Skin epidermis (tissue), 12 donors: ENCODE measurements around the gene FOXD2.

Experiments used
- H3K27ac ChIP-seq, 21 experiments: fragments of 200-600 bp; sonication (generic) in 11 of 21; one replicate each; pipeline ENCODE4 v1.5.0; 2020; ENCODE audit warnings: mild to moderate bottlenecking in 3 of 21, inconsistent platforms in 2 of 21, moderate library complexity in 2 of 21
- H3K4me3 ChIP-seq, 7 experiments: fragments of 200-600 bp; sonication (generic) in 2 of 7; one replicate each; pipeline ENCODE4 v1.5.0; 2020; ENCODE audit warnings: inconsistent platforms in 2 of 7, mild to moderate bottlenecking in 2 of 7, moderate library complexity in 1 of 7

FOXD2 gene

GRCh38 chr1:47437447-47438164 is at the start of gene FOXD2:
FOXD2 (plus strand) TSS chr1:47438044; CDS start chr1:47438136, 92 bp downstream.
- Histone ChIP-seq H3K27ac (peak within 1 kb of the TSS; percentile 22 to 90 (median 75)), H3K4me3 (peak within 1 kb of the TSS; percentile 47 to 71 (median 59))

DNA sequence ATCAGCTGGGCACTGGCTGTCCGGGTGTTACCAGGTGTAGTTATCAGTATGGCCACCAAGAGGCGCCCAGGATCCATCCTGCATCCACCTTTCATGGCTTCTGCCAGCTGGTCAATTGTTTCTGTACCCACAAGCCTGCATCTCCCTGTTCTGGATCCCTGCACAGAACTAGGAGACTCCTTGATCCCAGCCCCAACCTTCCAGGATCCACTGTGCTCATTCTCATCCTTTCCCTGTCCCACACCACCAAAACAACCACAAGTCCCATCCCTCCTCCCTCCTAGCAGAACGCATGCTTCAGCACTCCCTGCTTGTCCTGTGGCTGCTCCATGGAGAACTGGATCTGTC is 49.0 kb upstream of the FOXD2 start:
- no peak overlapping the region for H3K27ac ChIP-seq
- H3K4me3 ChIP-seq = no peak overlapping the region

GRCh38 chr1:47389731-47390130 is 48.1 kb upstream of the FOXD2 start:
- no peak overlapping the region for H3K27ac ChIP-seq
- no peak overlapping the region for H3K4me3 ChIP-seq

- H3K4me3 ChIP-seq = no peak overlapping the region
- H3K27ac ChIP-seq = no peak overlapping the region
These were observed 47.0 kb upstream of the FOXD2 start for GRCh38 chr1:47390843-47391242.

GRCh38 chr1:47393141-47393540 is 44.7 kb upstream of the FOXD2 start:
- H3K4me3 ChIP-seq = no peak overlapping the region
- no peak overlapping the region for H3K27ac ChIP-seq

DNA sequence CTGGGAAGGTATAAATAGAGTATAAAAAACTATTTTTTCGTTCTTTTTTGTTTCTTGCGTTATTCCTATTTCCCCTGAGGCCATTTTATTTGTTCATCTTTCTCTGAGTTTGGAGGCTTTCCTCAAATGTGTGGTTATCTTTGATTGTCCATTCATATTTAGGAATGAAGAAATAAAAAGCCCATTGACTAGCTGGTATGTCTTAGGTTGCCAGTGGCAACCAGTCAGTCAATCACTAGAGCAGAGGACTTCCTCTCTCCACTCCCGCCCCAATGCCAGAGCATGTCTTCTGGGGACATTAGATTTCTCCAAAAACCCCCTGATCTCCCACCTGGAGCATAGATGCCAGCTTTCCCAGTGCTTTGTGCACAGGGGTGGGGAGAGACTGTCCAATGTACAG is 42.4 kb upstream of the FOXD2 start:
- Histone ChIP-seq H3K27ac (no peak overlapping the region), H3K4me3 (no peak overlapping the region)

GRCh38 chr1:47396671-47397196 is 41.1 kb upstream of the FOXD2 start:
- Histone ChIP-seq H3K27ac (no peak overlapping the region), H3K4me3 (no peak overlapping the region)

GRCh38 chr1:47399138-47399845 is 38.6 kb upstream of the FOXD2 start:
- no peak overlapping the region for H3K4me3 ChIP-seq
- H3K27ac ChIP-seq = no peak overlapping the region

DNA sequence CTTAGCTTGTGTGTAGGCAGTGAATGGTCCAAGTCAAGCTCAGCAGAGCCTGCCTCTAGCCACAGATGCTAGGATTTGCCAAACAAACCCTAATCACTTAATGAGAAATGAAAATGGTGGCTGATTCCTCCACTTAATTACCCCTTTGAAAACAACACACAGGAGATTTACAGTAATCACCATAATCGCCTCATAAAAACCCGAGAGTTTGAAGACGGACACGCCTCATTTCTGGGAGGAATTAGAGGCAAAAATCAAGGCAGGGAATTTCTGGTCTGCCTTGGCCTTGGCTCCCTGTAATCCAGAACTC is 38.0 kb upstream of the FOXD2 start:
- Histone ChIP-seq H3K4me3 (no peak overlapping the region), H3K27ac (no peak overlapping the region)

DNA sequence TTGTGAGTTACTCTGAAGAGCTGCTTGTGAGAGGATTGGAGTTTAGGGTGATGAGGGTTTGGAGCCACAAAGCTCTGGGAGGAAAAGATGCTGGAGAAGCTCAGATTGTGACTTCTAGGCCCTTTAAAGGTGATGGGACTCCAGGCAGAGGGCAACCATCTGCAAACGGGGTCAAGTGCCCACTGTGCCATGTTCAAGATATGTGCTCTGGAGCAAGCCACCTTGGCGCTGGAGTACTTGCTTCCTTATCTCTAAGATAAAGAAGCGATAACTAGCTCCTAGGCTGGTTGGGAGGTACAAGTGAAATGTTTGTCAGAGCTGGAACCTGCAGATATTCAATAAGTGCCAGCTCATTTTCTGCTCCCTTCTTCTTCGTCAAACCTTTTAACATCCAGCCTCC is 36.1 kb upstream of the FOXD2 start:
- no peak overlapping the region for H3K27ac ChIP-seq
- no peak overlapping the region for H3K4me3 ChIP-seq

- Histone ChIP-seq H3K27ac (no peak overlapping the region), H3K4me3 (no peak overlapping the region)
These were observed 35.3 kb upstream of the FOXD2 start for GRCh38 chr1:47402591-47402990.

DNA sequence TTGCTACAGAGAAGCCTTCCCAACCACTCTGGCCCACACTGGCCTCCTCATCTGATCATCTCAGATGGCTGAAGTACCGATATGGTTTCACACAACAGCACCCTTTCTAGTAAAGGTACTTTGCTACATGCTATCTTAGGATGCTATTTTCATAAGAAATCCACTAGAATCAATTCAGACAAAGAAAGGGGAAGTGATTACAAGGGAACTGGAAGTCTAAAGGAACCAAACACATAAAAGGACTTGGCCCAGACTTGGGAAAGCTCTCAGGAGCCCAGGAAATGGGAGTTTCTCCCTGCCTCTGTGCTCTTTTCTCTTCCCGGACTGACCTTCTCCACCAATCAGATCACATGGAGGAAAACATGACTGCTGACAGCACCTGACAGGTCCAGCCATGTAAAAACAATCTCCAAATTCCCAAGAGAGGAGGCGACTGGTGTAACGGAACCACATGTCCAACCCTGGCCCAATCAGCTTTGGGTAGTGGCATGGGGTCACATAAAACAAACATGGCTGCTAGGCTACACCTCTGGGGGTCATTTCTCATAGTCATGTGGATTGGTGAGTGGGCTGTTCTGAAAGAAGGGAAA is 34.4 kb upstream of the FOXD2 start:
- no peak overlapping the region for H3K27ac ChIP-seq
- no peak overlapping the region for H3K4me3 ChIP-seq

GRCh38 chr1:47405697-47406096 is 32.1 kb upstream of the FOXD2 start:
- H3K27ac ChIP-seq = no peak overlapping the region

GRCh38 chr1:47406966-47407365 is 30.9 kb upstream of the FOXD2 start:
- H3K27ac ChIP-seq = no peak overlapping the region
- no peak overlapping the region for H3K4me3 ChIP-seq

More at GRCh38 chr1:47405697-47406096, 32.1 kb upstream of the FOXD2 start:
- H3K4me3 ChIP-seq = no peak overlapping the region

- Histone ChIP-seq H3K27ac (no peak overlapping the region), H3K4me3 (no peak overlapping the region)
These were observed 30.4 kb upstream of the FOXD2 start for GRCh38 chr1:47407481-47407880.

DNA sequence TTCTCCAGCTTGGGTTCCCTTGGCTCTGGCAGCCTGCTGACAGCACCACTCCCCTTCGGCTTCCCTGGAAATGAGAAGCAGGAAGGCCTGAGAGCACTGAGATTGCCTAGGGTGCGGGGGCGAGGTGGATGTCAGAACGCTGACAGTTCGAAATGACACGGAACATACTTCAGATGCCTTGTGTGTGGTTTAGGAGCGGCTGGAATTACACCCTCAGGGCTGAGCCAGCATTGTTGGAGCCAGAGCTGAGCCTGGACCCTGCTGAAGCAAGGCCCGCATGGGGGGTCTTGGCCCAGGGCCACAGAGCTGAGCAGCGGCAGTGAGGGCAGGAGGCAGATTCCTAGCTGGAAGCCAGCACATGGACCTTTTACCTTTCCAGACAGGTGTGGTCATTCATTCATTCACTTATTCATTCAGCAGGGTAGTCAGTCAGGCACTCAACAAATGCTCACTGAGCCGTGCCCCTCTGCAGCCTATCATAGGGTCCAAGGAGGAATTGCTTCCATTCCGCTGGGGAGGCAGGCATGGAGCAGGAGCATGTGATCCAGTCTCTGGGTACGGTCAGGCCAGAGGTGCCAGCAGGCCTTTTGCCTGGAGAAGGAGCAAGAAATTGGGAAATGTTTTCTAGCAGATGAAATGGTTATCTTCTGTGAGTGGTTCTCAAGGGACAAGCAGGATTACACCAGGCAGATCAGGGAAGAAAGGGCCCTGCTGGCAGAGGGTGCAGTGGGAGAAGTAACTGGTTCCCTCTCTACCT is 28.4 kb upstream of the FOXD2 start:
- H3K27ac ChIP-seq = no peak overlapping the region
- H3K4me3 ChIP-seq = no peak overlapping the region

GRCh38 chr1:47410068-47410455 is 27.8 kb upstream of the FOXD2 start:
- Histone ChIP-seq H3K27ac (no peak overlapping the region), H3K4me3 (no peak overlapping the region)

DNA sequence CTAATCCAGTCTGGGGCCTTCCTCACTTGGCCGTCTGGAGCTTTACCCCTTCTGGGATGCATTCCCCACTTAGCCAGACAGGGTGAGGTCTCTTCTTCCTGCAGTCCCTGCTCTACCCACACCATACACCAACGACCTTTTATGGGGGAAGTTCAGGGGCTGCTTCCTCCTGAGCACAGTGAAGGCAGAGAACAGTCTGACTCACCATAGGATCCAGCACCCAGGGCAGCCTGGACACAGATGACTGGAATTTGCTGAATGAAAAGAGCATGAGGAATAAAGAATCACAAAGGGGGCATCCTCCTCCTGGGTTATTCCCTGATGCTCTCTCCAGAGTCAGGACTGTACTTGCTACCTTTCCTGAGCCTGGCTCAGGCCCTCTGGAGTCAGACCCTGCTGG is 26.4 kb upstream of the FOXD2 start:
- Histone ChIP-seq H3K4me3 (no peak overlapping the region), H3K27ac (no peak overlapping the region)

GRCh38 chr1:47412437-47412836 is 25.4 kb upstream of the FOXD2 start:
- no peak overlapping the region for H3K4me3 ChIP-seq
- H3K27ac ChIP-seq = no peak overlapping the region

- peak within 1 kb of the TSS in 2 of 7 experiments; percentile 23 to 33 for H3K4me3 ChIP-seq
- H3K27ac ChIP-seq = no peak within 1 kb of the TSS
These were observed 22.0 kb upstream of the FOXD2 start, which contains the start of gene FOXE3 for GRCh38 chr1:47415728-47416318. FOXE3 (plus strand) TSS chr1:47416285; CDS start chr1:47416316, 31 bp downstream.
